Measurements from ENCODE around the gene GOT1.

- TF ChIP-seq EZH2 (IDR thresholded peaks at IDR 0.05; ENCODE audit: insufficient read depth, poor library complexity, severe bottlenecking) (no peak), EZH2phosphoT487 (IDR thresholded peaks at IDR 0.05; ENCODE audit: insufficient read depth, low read depth) (no peak)
Observed at GRCh38 chr10:99456931-99457288, 26.5 kb upstream of the GOT1 start.

Data from GM23248 (cell line).